Endometrial microvascular endothelial cells (primary cell): Measurements from ENCODE around the gene B3GAT1. TPM values are rescaled to one million over a fixed set of nuclear protein-coding genes. Genes with fewer than 3 reads are reported as not detected.

Source experiments
- in situ Hi-C: cut with HindIII; loops from 2 replicates; pipeline ENCODE4 v1.10.0; 2017; ENCODE audit warnings: low sequenced_read_pairs, low pct_unique_long_range_greater_than_20kb; ENCODE audit errors: inconsistent ontology term
- total RNA-seq: library from RNA; depleted of rRNA; stranded (reverse); fragments of >200 nt; gene quantifications from one replicate; pipeline ENCODE4 v1.2.3, GENCODE V29; 2015; ENCODE audit errors: inconsistent ontology term

B3GAT1 gene
- total RNA-seq, 1 donor from 2014 or later, result not detected

GRCh38 chr11:134365011-134365925 is 46.8 kb downstream of the B3GAT1 start:
- in situ Hi-C loops, result no loop called here

GRCh38 chr11:134364261-134364660 is 47.8 kb downstream of the B3GAT1 start:
- in situ Hi-C loops, result no loop called here

DNA sequence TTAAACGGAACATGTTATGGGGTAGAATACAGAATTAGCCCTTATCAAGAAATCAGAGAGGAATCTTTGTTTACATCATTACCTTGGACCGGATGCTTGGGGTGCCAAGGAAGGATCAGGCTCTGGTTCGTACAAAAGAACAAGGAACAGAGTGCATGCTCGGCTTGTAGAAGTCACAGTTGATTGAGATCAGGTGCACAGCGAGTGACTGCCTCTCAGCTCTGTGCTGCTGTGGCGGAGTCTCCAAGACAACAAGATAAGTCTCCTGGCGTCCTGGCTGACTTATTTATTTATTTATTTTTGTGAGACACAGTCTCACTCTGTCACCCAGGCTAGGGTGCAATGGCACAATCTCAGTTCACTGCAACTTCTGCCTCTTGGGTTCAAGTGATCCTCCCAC is 48.5 kb downstream of the B3GAT1 start:
- in situ Hi-C loops, result no loop called here

DNA sequence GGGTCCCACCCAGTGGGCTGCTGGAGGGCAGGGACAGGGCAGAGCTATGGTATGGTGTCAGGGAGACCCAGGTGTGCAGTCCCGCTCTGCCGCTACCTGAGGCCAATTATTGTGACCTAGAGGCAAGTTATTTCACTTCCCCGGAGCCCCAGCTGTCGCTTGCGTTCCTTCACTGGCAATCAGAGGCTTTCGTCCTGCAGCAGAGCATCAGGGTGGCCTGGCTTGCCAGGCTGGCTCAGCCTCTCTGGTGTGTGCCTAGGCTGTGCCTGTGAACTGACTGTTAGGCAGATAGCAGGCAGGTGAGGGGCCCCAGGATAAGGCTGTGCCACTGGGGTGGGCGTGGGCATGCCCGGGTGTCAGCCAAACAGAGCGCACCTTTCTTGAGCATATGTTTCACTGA is 48.9 kb downstream of the B3GAT1 start:
- in situ Hi-C loops, result no loop called here

DNA sequence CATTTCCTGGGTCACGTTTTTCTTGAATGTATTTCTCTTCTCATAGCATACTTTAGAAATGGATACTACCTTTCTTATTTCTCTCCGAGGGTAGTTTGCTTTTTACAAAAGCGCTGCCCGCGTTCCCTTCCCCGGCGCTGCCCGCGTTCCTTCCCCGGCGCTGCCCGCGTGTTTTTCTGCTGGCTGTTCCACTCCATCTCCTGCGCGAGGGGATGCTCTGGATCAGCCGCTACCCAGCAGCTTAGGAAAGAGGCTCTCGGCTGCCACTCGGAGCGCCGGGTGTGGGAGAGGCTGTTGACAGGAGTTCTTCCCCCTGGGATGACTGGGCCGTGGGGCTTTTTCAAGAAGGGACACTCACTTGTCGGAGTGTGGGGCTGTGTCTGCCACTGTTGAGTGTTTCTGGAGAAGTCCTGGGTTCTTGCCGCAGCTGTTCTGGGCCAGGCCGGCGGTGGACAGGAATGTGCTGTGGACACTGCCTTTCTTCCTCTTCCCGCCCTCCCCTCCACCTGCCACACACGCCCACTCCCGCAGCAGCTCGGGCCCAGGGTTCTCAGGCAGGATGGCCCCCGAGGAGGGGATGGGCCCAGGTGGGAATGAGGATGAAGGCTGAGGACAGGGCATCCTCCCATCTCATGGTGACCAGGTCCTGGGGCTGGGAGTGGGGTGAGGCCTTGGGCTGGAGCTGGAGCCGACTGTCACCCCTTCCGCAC is 49.7 kb downstream of the B3GAT1 start:
- in situ Hi-C loops, result no loop called here

DNA sequence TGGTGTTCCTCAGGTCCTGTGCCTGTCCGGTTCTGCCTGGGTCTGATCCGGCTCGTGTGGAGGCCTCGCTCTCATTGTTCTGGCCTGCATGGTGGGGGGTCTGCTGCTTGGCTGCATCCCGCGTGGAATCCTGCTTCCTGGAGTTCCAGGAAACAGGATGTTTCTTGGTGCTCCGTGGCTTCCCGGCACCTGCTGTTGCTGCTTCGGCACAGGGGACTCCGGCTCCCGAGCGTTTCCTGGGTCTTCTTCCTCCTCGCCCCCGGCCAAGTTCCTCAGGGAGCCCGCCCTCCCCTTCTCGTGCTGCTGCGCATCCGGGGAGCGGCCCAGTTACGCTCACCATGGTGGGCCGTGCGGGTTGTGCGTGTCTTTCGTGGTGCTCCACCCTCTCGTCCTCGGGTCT is 50.4 kb downstream of the B3GAT1 start:
- in situ Hi-C loops, result no loop called here

- in situ Hi-C loops, result no loop called here
Measured at GRCh38 chr11:134360050-134360835, 51.8 kb downstream of the B3GAT1 start.

DNA sequence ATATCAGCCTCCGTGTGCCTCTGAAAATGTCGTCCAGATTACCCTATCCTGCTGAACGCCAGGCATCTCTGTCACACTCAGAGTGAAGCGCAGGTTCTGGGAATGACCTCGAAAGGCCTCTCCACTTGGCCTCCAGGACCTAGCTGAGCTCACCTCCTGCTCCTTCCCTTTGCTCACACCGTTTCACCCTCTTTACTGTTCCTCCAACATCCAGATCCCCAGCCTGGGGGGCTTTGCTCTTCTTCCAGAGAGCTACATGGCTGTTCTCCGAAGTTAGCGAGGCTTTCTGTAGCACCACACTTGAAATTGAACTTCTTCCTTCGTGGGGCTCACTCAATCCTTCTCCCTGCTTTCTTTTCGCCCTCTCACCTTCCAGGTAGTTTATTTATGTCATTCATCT is 52.4 kb downstream of the B3GAT1 start:
- in situ Hi-C loops, result no loop called here

- in situ Hi-C loops, result no loop called here
Measured at GRCh38 chr11:134358856-134359490, 53.1 kb downstream of the B3GAT1 start.

DNA sequence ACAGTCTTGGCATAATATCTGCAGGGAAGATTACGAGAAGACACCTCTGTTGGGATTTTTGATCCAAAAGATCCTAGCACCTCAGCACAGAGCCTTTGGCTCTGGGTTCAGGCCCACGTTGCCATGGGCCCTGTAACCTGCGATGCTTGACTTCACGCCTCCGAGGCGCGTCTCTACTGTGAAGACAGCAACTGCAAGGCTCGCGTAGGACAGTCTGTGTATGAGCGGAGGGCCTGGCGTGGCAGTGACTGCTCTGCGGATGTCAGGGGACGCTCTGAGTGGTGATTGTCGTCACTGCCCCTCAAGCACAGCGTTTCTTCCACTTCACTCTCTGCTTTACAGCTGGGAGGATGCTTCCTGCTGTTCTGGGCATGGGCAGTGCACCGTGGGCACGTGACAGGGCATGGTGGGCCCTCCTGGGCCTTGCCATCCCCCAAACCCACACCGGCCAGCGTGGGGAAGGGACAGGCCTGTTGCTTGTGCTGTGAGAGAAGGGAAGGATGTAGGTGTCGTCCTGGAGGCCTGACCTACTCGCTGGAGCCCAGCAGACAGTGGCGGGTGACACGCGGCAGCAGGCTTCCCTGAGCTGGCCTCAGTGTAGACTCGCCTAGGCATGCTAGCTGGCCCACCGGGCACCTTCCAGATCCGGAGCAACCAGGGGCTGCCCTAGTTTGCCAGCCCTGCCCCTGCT is 53.7 kb downstream of the B3GAT1 start:
- in situ Hi-C loops, result no loop called here

DNA sequence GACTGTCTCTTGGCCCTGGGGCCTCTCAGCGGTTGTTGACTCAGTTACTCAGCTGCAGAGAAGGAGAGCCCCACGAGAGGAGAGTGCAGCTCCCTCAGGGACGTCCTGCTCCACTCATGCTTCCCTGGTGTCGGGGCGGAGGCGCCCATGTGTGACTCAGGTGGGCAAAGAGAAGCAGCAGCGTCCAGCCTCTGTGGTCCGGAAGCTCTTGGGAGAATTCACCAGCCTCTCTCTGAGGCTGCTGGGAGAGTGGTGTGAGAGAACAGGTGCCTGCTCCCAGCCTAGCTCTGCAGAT is 54.5 kb downstream of the B3GAT1 start:
- in situ Hi-C loops, result no loop called here

GRCh38 chr11:134356656-134357544 is 55.1 kb downstream of the B3GAT1 start:
- in situ Hi-C loops, result no loop called here

DNA sequence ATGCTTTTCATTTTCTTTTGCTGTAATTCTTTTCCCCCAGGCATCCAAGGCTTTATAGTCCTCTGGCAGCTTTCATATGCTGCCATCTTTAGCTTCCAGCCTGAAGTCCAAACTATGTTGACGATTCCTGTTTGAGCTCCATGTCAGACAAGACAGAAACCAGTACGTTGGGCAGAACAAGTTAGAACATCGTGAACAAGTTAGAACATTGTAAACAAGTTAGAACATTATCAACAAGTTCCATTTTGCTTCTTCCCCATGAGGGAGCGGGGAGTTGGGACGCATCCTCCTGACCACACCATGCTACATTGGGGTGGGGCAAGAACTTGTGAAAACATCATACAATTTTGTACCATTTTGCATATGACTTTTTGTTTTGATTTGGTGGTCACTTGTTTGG is 56.4 kb downstream of the B3GAT1 start:
- in situ Hi-C loops, result no loop called here

DNA sequence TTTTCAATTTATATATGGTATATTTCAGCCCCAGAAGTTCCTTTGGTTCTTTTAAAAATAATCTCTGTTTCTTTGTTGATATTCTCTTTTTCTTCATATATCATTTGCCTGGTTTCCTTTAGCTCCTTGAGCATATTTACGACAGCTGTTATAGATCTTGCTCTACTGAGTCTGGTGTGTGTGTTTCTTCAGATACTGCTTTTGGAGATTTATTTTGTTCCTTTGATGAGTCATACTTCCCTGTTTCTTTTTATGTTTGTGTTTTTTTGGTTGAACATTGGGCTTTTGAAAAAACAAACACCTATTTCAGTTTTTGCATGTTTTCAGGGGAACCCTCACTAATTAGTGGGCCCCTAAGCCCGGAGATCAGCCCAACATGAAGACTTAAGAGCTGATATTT is 56.9 kb downstream of the B3GAT1 start:
- in situ Hi-C loops, result no loop called here

DNA sequence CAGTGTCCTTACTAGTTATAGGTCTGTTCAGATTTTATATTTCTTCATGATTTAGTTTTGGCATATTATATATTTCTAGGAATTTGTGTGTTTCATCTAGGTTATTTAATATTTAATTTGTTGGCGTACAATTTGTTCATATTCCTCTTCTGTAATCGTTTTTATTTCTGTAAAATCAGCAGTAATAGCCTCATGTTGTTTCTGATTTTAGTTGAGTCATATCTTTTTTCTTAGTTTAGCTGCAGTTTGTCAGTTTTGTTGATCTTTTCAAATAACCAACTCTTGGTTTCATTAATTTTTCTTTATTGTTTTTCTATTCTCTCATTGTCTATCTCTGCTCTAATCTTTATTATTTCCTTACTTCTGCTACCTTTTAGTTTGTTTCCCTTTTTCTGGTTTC is 59.9 kb downstream of the B3GAT1 start:
- in situ Hi-C loops, result no loop called here

DNA sequence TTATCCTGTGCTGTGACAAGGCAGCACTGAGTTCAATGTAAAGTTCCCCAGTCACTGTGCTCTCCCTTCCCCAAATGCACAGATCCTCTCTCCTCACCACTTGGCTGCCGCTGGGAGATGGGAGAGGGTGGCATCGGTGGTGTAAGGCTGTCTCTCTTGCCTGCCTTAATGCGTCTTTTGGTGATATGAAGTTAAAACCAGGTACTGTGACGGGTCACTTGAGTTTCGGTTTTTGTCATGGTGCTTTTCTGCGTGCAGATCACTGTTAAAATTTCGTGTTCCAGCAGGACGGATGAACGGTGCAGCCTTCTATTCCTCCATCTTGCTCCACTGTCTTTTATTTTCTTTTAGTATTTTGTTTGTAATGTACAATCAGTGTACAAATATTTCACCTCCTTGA is 61.7 kb downstream of the B3GAT1 start:
- in situ Hi-C loops, result no loop called here

- in situ Hi-C loops, result no loop called here
Measured at GRCh38 chr11:134349802-134350355, 62.2 kb downstream of the B3GAT1 start.
